ENCODE results near the gene KLHL2.
A peak's percentile ranks its signal among the peaks of the same experiment; 100 is the strongest.
"Not testable (repeated sequence)": the region's sequence is repeated elsewhere in the genome, so short reads cannot be mapped to it uniquely, and the experiment has no call there.

KLHL2 gene

GRCh38 chr4:165327211-165328100 is 120.1 kb downstream of the KLHL2 start, which contains the start of gene MSMO1:
TSS of gene MSMO1 (plus strand) at chr4:165327669. CDS start at chr4:165333371, 5,702 bp downstream.
- H3K4me3 ChIP-seq: peak within 1 kb of the TSS; percentile 95
- no peaks in the 10 kb centered on the region; the same call in 1 of the 2 replicates for H3K27me3 ChIP-seq (ENCODE audit: low read depth)
- in situ Hi-C loops (cut with MboI; ENCODE audit: low sequenced_read_pairs): no loop called here
- no peaks in the 10 kb centered on the region for H3K9me3 ChIP-seq
- peak; percentile 97 to 98 for DNase-seq (ENCODE audit: low spot score in 2 of 2)
- H3K4me1 ChIP-seq: peaks cover 20% of the 10 kb centered on the region
- H3K36me3 ChIP-seq (replicated peaks): peaks cover 14% of the 10 kb centered on the region

- peaks cover 24% of the 10 kb centered on the region for H3K4me1 ChIP-seq
- H3K36me3 ChIP-seq (replicated peaks): peaks cover 19% of the 10 kb centered on the region
- DNase-seq (ENCODE audit: low spot score in 2 of 2): no peak
- H3K9me3 ChIP-seq: no peaks in the 10 kb centered on the region
- in situ Hi-C loops (cut with MboI; ENCODE audit: low sequenced_read_pairs): no loop called here
- no peaks in the 10 kb centered on the region; the same call in 1 of the 2 replicates for H3K27me3 ChIP-seq (ENCODE audit: low read depth)
- peak overlapping the region; percentile 95 for H3K4me3 ChIP-seq
Measured at GRCh38 chr4:165328101-165328425, 120.7 kb downstream of the KLHL2 start.

- no peak for DNase-seq (ENCODE audit: low spot score in 2 of 2)
- H3K36me3 ChIP-seq (replicated peaks): peaks cover 25% of the 10 kb centered on the region
- H3K9me3 ChIP-seq: no peaks in the 10 kb centered on the region
- in situ Hi-C loops (cut with MboI; ENCODE audit: low sequenced_read_pairs): no loop called here
- peak overlapping the region; percentile 95 for H3K4me3 ChIP-seq
- H3K4me1 ChIP-seq: peaks cover 24% of the 10 kb centered on the region
- no peaks in the 10 kb centered on the region; the same call in 1 of the 2 replicates for H3K27me3 ChIP-seq (ENCODE audit: low read depth)
Measured at GRCh38 chr4:165328708-165329107, 121.3 kb downstream of the KLHL2 start.

GRCh38 chr4:165330071-165330470 is 122.7 kb downstream of the KLHL2 start:
- peak overlapping the region; percentile 95 for H3K4me3 ChIP-seq
- peaks cover 36% of the 10 kb centered on the region for H3K4me1 ChIP-seq
- no peak for DNase-seq (ENCODE audit: low spot score in 2 of 2)
- H3K36me3 ChIP-seq (replicated peaks): peaks cover 39% of the 10 kb centered on the region
- H3K9me3 ChIP-seq: no peaks in the 10 kb centered on the region
- H3K27me3 ChIP-seq (ENCODE audit: low read depth): no peaks in the 10 kb centered on the region; the same call in 1 of the 2 replicates
- in situ Hi-C loops (cut with MboI; ENCODE audit: low sequenced_read_pairs): no loop called here

- Histone ChIP-seq H3K9me3 (no peaks in the 10 kb centered on the region), H3K4me3 (peak overlapping the region; percentile 95), H3K4me1 (peaks cover 38% of the 10 kb centered on the region), H3K27me3 (ENCODE audit: low read depth) (no peaks in the 10 kb centered on the region; the same call in 1 of the 2 replicates), H3K36me3 (replicated peaks) (peaks cover 43% of the 10 kb centered on the region)
- in situ Hi-C loops (cut with MboI; ENCODE audit: low sequenced_read_pairs): no loop called here
- DNase-seq (ENCODE audit: low spot score in 2 of 2): no peak
Measured at GRCh38 chr4:165330666-165331065, 123.3 kb downstream of the KLHL2 start.

- Histone ChIP-seq H3K4me1 (peaks cover 38% of the 10 kb centered on the region), H3K4me3 (peak overlapping the region; percentile 4), H3K9me3 (no peaks in the 10 kb centered on the region), H3K27me3 (ENCODE audit: low read depth) (no peaks in the 10 kb centered on the region; the same call in 1 of the 2 replicates), H3K36me3 (replicated peaks) (peaks cover 44% of the 10 kb centered on the region)
- in situ Hi-C loops (cut with MboI; ENCODE audit: low sequenced_read_pairs): no loop called here
- peak in 1 of 2 experiments; percentile 53 for DNase-seq (ENCODE audit: low spot score in 2 of 2)
Measured at GRCh38 chr4:165331359-165331758, 124.0 kb downstream of the KLHL2 start.

- Histone ChIP-seq H3K4me1 (peaks cover 37% of the 10 kb centered on the region), H3K4me3 (peak overlapping the region; percentile 4), H3K36me3 (replicated peaks) (peaks cover 49% of the 10 kb centered on the region), H3K9me3 (no peaks in the 10 kb centered on the region), H3K27me3 (ENCODE audit: low read depth) (no peaks in the 10 kb centered on the region; the same call in 1 of the 2 replicates)
- in situ Hi-C loops (cut with MboI; ENCODE audit: low sequenced_read_pairs): no loop called here
- no peak for DNase-seq (ENCODE audit: low spot score in 2 of 2)
Measured at GRCh38 chr4:165331823-165332222, 124.5 kb downstream of the KLHL2 start.

- no peak for DNase-seq (ENCODE audit: low spot score in 2 of 2)
- in situ Hi-C loops (cut with MboI; ENCODE audit: low sequenced_read_pairs): no loop called here
- Histone ChIP-seq H3K36me3 (replicated peaks) (peaks cover 56% of the 10 kb centered on the region), H3K27me3 (ENCODE audit: low read depth) (no peaks in the 10 kb centered on the region; the same call in 1 of the 2 replicates), H3K4me3 (peak overlapping the region; percentile 4), H3K9me3 (no peaks in the 10 kb centered on the region), H3K4me1 (peaks cover 37% of the 10 kb centered on the region)
Measured at GRCh38 chr4:165332502-165332901, 125.1 kb downstream of the KLHL2 start.

GRCh38 chr4:165335163-165335703 is 127.9 kb downstream of the KLHL2 start:
- in situ Hi-C loops (cut with MboI; ENCODE audit: low sequenced_read_pairs): no loop called here
- H3K36me3 ChIP-seq (replicated peaks): peaks cover 75% of the 10 kb centered on the region
- H3K27me3 ChIP-seq (ENCODE audit: low read depth): no peaks in the 10 kb centered on the region
- DNase-seq (ENCODE audit: low spot score in 2 of 2): peak in 1 of 2 experiments; percentile 36
- H3K9me3 ChIP-seq: no peaks in the 10 kb centered on the region
- peaks cover 30% of the 10 kb centered on the region for H3K4me1 ChIP-seq
- H3K4me3 ChIP-seq: no peak overlapping the region

GRCh38 chr4:165336743-165337142 is 129.4 kb downstream of the KLHL2 start:
- no peak overlapping the region for H3K4me3 ChIP-seq
- no peaks in the 10 kb centered on the region for H3K9me3 ChIP-seq
- DNase-seq (ENCODE audit: low spot score in 2 of 2): no peak
- peaks cover 24% of the 10 kb centered on the region for H3K4me1 ChIP-seq
- no peaks in the 10 kb centered on the region for H3K27me3 ChIP-seq (ENCODE audit: low read depth)
- H3K36me3 ChIP-seq (replicated peaks): peaks cover 85% of the 10 kb centered on the region
- in situ Hi-C loops (cut with MboI; ENCODE audit: low sequenced_read_pairs): no loop called here

GRCh38 chr4:165342340-165342739 is 135.0 kb downstream of the KLHL2 start:
- H3K36me3 ChIP-seq (replicated peaks): peaks cover 51% of the 10 kb centered on the region
- H3K9me3 ChIP-seq; DNase-seq (ENCODE audit: low spot score in 2 of 2); H3K4me1 ChIP-seq; H3K27me3 ChIP-seq (ENCODE audit: low read depth); H3K4me3 ChIP-seq; in situ Hi-C loops (cut with MboI; ENCODE audit: low sequenced_read_pairs): not testable (repeated sequence)

GRCh38 chr4:165343353-165344191 is 136.2 kb downstream of the KLHL2 start:
- no peaks in the 10 kb centered on the region for H3K27me3 ChIP-seq (ENCODE audit: low read depth)
- no peaks in the 10 kb centered on the region for H3K9me3 ChIP-seq
- no peak for DNase-seq (ENCODE audit: low spot score in 2 of 2)
- in situ Hi-C loops (cut with MboI; ENCODE audit: low sequenced_read_pairs): no loop called here
- H3K4me3 ChIP-seq: no peak overlapping the region
- H3K36me3 ChIP-seq (replicated peaks): peaks cover 41% of the 10 kb centered on the region
- H3K4me1 ChIP-seq: no peaks in the 10 kb centered on the region

- peaks cover 20% of the 10 kb centered on the region for H3K36me3 ChIP-seq (replicated peaks)
- in situ Hi-C loops (cut with MboI; ENCODE audit: low sequenced_read_pairs): loop anchor here (5.0 kb wide), 1 partner anchor 214 kb away; no protein-coding TSS in a partner anchor
- H3K4me1 ChIP-seq: no peaks in the 10 kb centered on the region
- no peaks in the 10 kb centered on the region for H3K9me3 ChIP-seq
- no peak overlapping the region for H3K4me3 ChIP-seq
- H3K27me3 ChIP-seq (ENCODE audit: low read depth): no peaks in the 10 kb centered on the region
- no peak for DNase-seq (ENCODE audit: low spot score in 2 of 2)
Measured at GRCh38 chr4:165345666-165346417, 138.5 kb downstream of the KLHL2 start.
